OCI-LY3 (cell line): ENCODE data around the gene STARD5.
A peak's percentile ranks its signal among the peaks of the same experiment; 100 is the strongest.

Source experiments
- H2AFZ ChIP-seq: fragments of 200-600, 300-600 bp; shearing (Covaris generic); 2 replicates; pipeline ENCODE4 v1.6.0; 2014; ENCODE audit warnings: antibody characterized with exemption, low read depth, low read length
- H3K27ac ChIP-seq: fragments of 200-600, 300-600 bp; sonication (generic); 2 replicates; pipeline ENCODE4 v1.5.1; 2014; ENCODE audit warnings: mild to moderate bottlenecking, low read length, moderate library complexity, mixed read lengths
- H3K27me3 ChIP-seq: fragments of 200-600, 300-600 bp; sonication (generic); 2 replicates; pipeline ENCODE4 v1.6.1; 2014; ENCODE audit warnings: low read depth, low read length, mixed read lengths
- H3K36me3 ChIP-seq: fragments of 200-600, 300-600 bp; sonication (generic); replicated peaks from 2 replicates; pipeline ENCODE3; 2014; ENCODE audit warnings: low read depth, low read length, mixed read lengths
- H3K4me1 ChIP-seq: fragments of 300-600, 200-600 bp; sonication (generic); 2 replicates; pipeline ENCODE4 v1.6.1; 2014; ENCODE audit warnings: low read length, mixed read lengths
- H3K4me2 ChIP-seq: fragments of 200-600, 300-600 bp; sonication (generic); 2 replicates; pipeline ENCODE4 v1.6.1; 2014; ENCODE audit warnings: low read length, mixed read lengths
- H3K4me3 ChIP-seq: fragments of 300-600, 200-600 bp; sonication (generic); 2 replicates; pipeline ENCODE4 v1.5.1; 2014; ENCODE audit warnings: antibody characterized with exemption, mild to moderate bottlenecking, low read length, moderate library complexity
- H3K79me2 ChIP-seq: fragments of 300-600, 200-600 bp; shearing (Covaris generic); 2 replicates; pipeline ENCODE4 v1.6.1; 2014; ENCODE audit warnings: mild to moderate bottlenecking, low read length, mixed read lengths
- H3K9ac ChIP-seq: fragments of 300-600, 200-600 bp; shearing (Covaris generic); 2 replicates; pipeline ENCODE4 v1.6.0; 2014; ENCODE audit warnings: mild to moderate bottlenecking, low read length, moderate library complexity
- H3K9me3 ChIP-seq: fragments of 200-600, 300-600 bp; shearing (Covaris generic); 2 replicates; pipeline ENCODE4 v1.6.1; 2014; ENCODE audit warnings: low read length, mixed read lengths; ENCODE audit not compliant: insufficient read depth
- H4K20me1 ChIP-seq: fragments of 200-600, 300-600 bp; sonication (generic); 2 replicates; pipeline ENCODE4 v1.6.1; 2016; ENCODE audit warnings: low read length, mixed read lengths; ENCODE audit not compliant: insufficient read depth
- EZH2phosphoT487 ChIP-seq: fragments of 200-600 bp; shearing (Covaris generic); IDR thresholded peaks from 2 replicates; pipeline ENCODE4 v1.6.1; 2018; ENCODE audit warnings: antibody characterized with exemption, mixed run types, low read depth
- TF ChIP-seq, protein P1 (sequence below): fragments of 200-600, 300-600 bp; sonication (generic); IDR thresholded peaks from 2 replicates; pipeline ENCODE4 v1.5.1; 2014; ENCODE audit warnings: antibody characterized with exemption, low read length, low read depth

The STARD5 gene

DNA sequence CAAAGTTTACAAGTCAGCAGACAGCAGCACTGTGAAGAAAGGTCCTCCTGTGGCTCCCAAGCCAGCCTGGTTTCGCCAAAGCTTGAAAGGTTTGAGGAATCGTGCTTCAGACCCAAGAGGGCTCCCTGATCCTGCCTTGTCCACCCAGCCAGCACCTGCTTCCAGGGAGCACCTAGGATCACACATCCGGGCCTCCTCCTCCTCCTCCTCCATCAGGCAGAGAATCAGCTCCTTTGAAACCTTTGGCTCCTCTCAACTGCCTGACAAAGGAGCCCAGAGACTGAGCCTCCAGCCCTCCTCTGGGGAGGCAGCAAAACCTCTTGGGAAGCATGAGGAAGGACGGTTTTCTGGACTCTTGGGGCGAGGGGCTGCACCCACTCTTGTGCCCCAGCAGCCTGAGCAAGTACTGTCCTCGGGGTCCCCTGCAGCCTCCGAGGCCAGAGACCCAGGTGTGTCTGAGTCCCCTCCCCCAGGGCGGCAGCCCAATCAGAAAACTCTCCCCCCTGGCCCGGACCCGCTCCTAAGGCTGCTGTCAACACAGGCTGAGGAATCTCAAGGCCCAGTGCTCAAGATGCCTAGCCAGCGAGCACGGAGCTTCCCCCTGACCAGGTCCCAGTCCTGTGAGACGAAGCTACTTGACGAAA lies 24.2 kb downstream of the STARD5 start:
- Histone ChIP-seq H3K79me2 (peaks cover 100% of the 10 kb centered on the region), H3K4me3 (peak overlapping the region; percentile 86), H3K4me2 (peak overlapping the region; percentile 83), H3K36me3 (peaks cover 75% of the 10 kb centered on the region), H3K9ac (peak overlapping the region; percentile 100), H3K27me3 (no peaks in the 10 kb centered on the region), H3K27ac (peak overlapping the region; percentile 98), H3K9me3 (no peaks in the 10 kb centered on the region), H4K20me1 (peaks cover 14% of the 10 kb centered on the region; the same call in 1 of the 2 replicates), H3K4me1 (peaks cover 92% of the 10 kb centered on the region), H2AFZ (no peak overlapping the region)
- no peak for TF ChIP-seq EZH2phosphoT487
- TF ChIP-seq, protein P1, sequence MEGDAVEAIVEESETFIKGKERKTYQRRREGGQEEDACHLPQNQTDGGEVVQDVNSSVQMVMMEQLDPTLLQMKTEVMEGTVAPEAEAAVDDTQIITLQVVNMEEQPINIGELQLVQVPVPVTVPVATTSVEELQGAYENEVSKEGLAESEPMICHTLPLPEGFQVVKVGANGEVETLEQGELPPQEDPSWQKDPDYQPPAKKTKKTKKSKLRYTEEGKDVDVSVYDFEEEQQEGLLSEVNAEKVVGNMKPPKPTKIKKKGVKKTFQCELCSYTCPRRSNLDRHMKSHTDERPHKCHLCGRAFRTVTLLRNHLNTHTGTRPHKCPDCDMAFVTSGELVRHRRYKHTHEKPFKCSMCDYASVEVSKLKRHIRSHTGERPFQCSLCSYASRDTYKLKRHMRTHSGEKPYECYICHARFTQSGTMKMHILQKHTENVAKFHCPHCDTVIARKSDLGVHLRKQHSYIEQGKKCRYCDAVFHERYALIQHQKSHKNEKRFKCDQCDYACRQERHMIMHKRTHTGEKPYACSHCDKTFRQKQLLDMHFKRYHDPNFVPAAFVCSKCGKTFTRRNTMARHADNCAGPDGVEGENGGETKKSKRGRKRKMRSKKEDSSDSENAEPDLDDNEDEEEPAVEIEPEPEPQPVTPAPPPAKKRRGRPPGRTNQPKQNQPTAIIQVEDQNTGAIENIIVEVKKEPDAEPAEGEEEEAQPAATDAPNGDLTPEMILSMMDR, result no peak

DNA sequence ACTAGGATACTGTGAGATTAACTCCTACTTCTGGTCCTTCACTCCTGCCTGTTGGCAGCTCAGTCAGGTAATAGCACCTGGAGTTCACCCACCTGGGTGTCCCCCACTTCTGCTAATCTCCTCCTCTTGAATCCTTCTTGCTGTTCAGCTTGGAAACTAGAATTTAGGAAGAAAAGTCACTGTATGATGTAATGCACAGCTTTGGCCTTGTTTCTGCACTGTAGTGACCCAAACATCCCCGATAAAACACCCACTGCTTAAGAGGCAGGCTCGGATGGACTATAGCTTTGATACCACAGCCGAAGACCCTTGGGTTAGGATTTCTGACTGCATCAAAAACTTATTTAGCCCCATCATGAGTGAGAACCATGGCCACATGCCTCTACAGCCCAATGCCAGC lies 24.8 kb downstream of the STARD5 start:
- Histone ChIP-seq H4K20me1 (peaks cover 8% of the 10 kb centered on the region; the same call in 1 of the 2 replicates), H2AFZ (no peak overlapping the region), H3K27me3 (no peaks in the 10 kb centered on the region), H3K4me2 (peak overlapping the region; percentile 83), H3K36me3 (peaks cover 69% of the 10 kb centered on the region), H3K4me3 (peak overlapping the region; percentile 86), H3K9ac (peak overlapping the region; percentile 100), H3K4me1 (peaks cover 92% of the 10 kb centered on the region), H3K9me3 (no peaks in the 10 kb centered on the region), H3K27ac (peak overlapping the region; percentile 98), H3K79me2 (peaks cover 100% of the 10 kb centered on the region)
- TF ChIP-seq, protein P1, result no peak
- TF ChIP-seq EZH2phosphoT487, result no peak

DNA sequence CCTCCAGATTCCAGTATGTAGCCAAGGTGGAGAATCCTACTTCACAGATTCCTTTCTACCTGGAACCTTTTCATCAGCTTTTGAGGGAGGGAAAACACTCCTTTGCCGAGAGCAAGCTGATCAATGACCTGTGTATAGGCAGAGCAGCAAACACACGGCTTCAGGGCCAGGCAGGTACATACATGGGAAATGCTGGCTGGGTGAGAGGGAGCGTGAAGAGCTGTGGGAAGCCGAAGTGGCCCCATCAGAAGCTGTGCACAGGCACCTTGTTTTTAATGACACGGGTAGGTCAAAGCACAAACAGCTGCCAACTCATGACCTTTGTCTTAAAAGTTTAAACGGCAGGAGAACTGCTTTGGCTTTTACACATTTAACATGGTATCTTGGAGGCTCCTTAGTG lies 25.3 kb downstream of the STARD5 start:
- H3K9ac ChIP-seq, result peak overlapping the region; percentile 100
- H3K36me3 ChIP-seq, result peaks cover 63% of the 10 kb centered on the region
- no peaks in the 10 kb centered on the region for H3K9me3 ChIP-seq
- H2AFZ ChIP-seq, result no peak overlapping the region
- peak overlapping the region; percentile 98 for H3K27ac ChIP-seq
- peaks cover 3% of the 10 kb centered on the region; the same call in 1 of the 2 replicates for H4K20me1 ChIP-seq
- H3K4me2 ChIP-seq, result peak overlapping the region; percentile 83
- TF ChIP-seq EZH2phosphoT487, result no peak
- TF ChIP-seq, protein P1, result no peak
- peaks cover 90% of the 10 kb centered on the region for H3K4me1 ChIP-seq
- peak overlapping the region; percentile 86 for H3K4me3 ChIP-seq
- no peaks in the 10 kb centered on the region for H3K27me3 ChIP-seq
- H3K79me2 ChIP-seq, result peaks cover 95% of the 10 kb centered on the region

DNA sequence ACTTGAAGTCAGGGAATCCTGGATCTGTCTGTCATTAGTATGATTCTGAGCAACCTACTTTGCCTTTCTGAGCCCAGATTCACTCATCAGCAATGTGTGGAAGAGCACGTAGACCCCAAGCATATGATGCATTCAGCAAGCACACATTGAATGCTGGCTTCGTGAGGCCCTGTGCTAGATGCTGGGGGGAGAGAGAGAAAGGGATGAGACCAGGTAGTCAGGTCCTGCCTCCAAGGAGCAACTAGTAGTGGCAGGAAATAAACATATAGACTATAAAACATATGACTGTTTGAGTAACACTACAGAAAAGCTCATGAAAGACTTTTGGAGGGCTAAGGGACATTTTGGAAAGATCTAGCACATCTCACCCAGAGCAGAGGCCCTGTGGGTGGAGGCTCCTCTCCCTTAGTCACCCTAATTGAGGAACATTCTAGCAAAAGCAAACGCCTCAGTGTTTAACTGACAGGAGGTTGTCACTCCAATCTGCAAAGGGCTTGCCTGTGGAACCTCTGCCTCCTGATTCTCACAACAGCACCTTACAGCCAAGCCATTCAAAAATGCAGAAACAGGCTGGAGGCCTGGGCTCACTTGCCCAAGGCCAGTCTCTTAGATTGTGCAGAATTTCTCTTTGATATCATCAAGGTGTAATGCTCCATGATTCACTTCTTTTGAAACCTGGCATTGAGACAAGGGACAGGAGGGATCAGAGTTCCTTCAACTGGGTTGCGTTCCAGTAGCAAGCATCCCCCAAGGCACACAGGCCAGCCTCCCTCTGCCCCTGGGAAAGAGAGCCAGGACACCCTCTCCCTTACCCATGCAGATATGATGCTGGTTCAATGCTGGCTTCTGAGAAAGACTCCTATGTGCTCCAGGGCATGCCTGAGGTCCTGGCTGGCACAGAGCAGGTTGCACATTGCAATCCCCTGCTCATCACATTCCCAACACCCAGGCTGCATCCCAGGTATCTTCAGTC lies 26.1 kb downstream of the STARD5 start:
- peaks cover 92% of the 10 kb centered on the region for H3K79me2 ChIP-seq
- peak overlapping the region; percentile 98 for H3K27ac ChIP-seq
- H3K4me2 ChIP-seq, result peak overlapping the region; percentile 83
- no peak overlapping the region for H2AFZ ChIP-seq
- H4K20me1 ChIP-seq, result no peaks in the 10 kb centered on the region
- TF ChIP-seq, protein P1, result no peak
- TF ChIP-seq EZH2phosphoT487, result no peak
- peaks cover 90% of the 10 kb centered on the region for H3K4me1 ChIP-seq
- H3K9me3 ChIP-seq, result no peaks in the 10 kb centered on the region
- peak overlapping the region; percentile 86 for H3K4me3 ChIP-seq
- peak overlapping the region; percentile 100 for H3K9ac ChIP-seq
- H3K27me3 ChIP-seq, result no peaks in the 10 kb centered on the region
- H3K36me3 ChIP-seq, result peaks cover 56% of the 10 kb centered on the region
